Measurements from ENCODE around the gene IMPACT.

IMPACT gene

DNA sequence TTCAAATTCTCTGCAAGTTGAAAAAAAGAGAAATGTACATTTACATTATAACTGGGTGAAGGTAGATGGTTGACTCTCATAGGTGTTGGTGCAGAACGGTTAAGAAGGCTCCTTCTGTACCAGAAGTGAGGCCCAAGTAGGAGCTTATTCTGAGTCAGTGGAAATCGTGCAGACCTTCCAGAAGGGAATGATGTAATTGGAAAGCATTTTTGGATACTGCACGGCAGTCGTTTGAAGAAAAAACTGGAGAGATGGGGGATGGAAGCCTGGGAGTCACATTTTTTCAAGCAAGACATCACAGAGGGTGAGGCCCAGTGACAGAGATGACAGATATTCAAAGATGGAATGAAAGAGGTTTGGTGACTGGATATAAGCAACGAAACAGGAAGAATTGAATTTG lies 73.3 kb downstream of the IMPACT start:
- no peak overlapping the region for H2BK5ac ChIP-seq (ENCODE audit: low read depth, low read length, poor library complexity)
- H3K79me1 ChIP-seq (ENCODE audit: low read length): no peaks in the 10 kb centered on the region
- H2AFZ ChIP-seq (ENCODE audit: insufficient read depth, low read length, poor library complexity): no peak overlapping the region
- no peaks in the 10 kb centered on the region for H3K36me3 ChIP-seq (ENCODE audit: control insufficient read depth in 1 of 2, insufficient read depth in 2 of 2, low read length in 2 of 2)
- H3K27ac ChIP-seq (ENCODE audit: low read depth, low read length): no peak overlapping the region
- no peak overlapping the region for H3K4ac ChIP-seq (ENCODE audit: low read depth, low read length)
- no peak overlapping the region for H2BK120ac ChIP-seq (ENCODE audit: insufficient read depth, low read length, poor library complexity)
- H4K91ac ChIP-seq (ENCODE audit: low read depth, low read length): no peak overlapping the region
- peak; percentile 54 to 78 for DNase-seq
- H3K4me1 ChIP-seq (ENCODE audit: control insufficient read depth in 1 of 2, insufficient read depth in 2 of 2, low read length in 2 of 2): peaks cover 0 to 2% of the 10 kb centered on the region in 2 experiments
- no peak overlapping the region for H3K23ac ChIP-seq (ENCODE audit: low read length)
- H3K9ac ChIP-seq (ENCODE audit: low read length): no peak overlapping the region
- no peak overlapping the region for H3K14ac ChIP-seq (ENCODE audit: low read length)
- no CpG with 5 or more reads among the region's 5 CpGs for WGBS (ENCODE audit: extremely low coverage, insufficient coverage, insufficient read length)
- H3K18ac ChIP-seq (ENCODE audit: low read length): no peak overlapping the region
- H2AK5ac ChIP-seq (ENCODE audit: low read length): no peak overlapping the region
- no peak overlapping the region for H2BK12ac ChIP-seq (ENCODE audit: low read length)
- no peak overlapping the region for H4K12ac ChIP-seq (ENCODE audit: low read depth, low read length)
- no peaks in the 10 kb centered on the region for H3K27me3 ChIP-seq (ENCODE audit: insufficient read depth, low read length)
- H3K79me2 ChIP-seq (ENCODE audit: control insufficient read depth, insufficient read depth, low read length, poor library complexity): no peaks in the 10 kb centered on the region
- H3K4me2 ChIP-seq (ENCODE audit: low read length): no peak overlapping the region
- H4K8ac ChIP-seq (ENCODE audit: low read depth, low read length): no peak overlapping the region
- no peaks in the 10 kb centered on the region for H3K9me3 ChIP-seq (ENCODE audit: insufficient read depth, low read depth, low read length)
- H3K4me3 ChIP-seq (ENCODE audit: low read depth, low read length): no peak overlapping the region

GRCh38 chr18:24500217-24500616 lies 73.7 kb downstream of the IMPACT start:
- no peak overlapping the region for H2BK5ac ChIP-seq (ENCODE audit: low read depth, low read length, poor library complexity)
- no peaks in the 10 kb centered on the region for H3K79me2 ChIP-seq (ENCODE audit: control insufficient read depth, insufficient read depth, low read length, poor library complexity)
- WGBS (ENCODE audit: extremely low coverage, insufficient coverage, insufficient read length): no CpG with 5 or more reads among the region's 2 CpGs
- no peak overlapping the region for H3K14ac ChIP-seq (ENCODE audit: low read length)
- no peaks in the 10 kb centered on the region for H3K36me3 ChIP-seq (ENCODE audit: control insufficient read depth in 1 of 2, insufficient read depth in 2 of 2, low read length in 2 of 2)
- no peak overlapping the region for H3K4me3 ChIP-seq (ENCODE audit: low read depth, low read length)
- no peak overlapping the region for H3K23ac ChIP-seq (ENCODE audit: low read length)
- no peak overlapping the region for H3K4me2 ChIP-seq (ENCODE audit: low read length)
- no peak overlapping the region for H2AK5ac ChIP-seq (ENCODE audit: low read length)
- no peak overlapping the region for H2BK12ac ChIP-seq (ENCODE audit: low read length)
- no peak overlapping the region for H3K9ac ChIP-seq (ENCODE audit: low read length)
- H2AFZ ChIP-seq (ENCODE audit: insufficient read depth, low read length, poor library complexity): no peak overlapping the region
- no peaks in the 10 kb centered on the region for H3K27me3 ChIP-seq (ENCODE audit: insufficient read depth, low read length)
- DNase-seq: peak in 1 of 2 donors; percentile 52
- no peak overlapping the region for H4K8ac ChIP-seq (ENCODE audit: low read depth, low read length)
- H3K4me1 ChIP-seq (ENCODE audit: control insufficient read depth in 1 of 2, insufficient read depth in 2 of 2, low read length in 2 of 2): peaks cover 0 to 2% of the 10 kb centered on the region in 2 experiments
- no peaks in the 10 kb centered on the region for H3K79me1 ChIP-seq (ENCODE audit: low read length)
- H3K9me3 ChIP-seq (ENCODE audit: insufficient read depth, low read depth, low read length): no peaks in the 10 kb centered on the region
- H2BK120ac ChIP-seq (ENCODE audit: insufficient read depth, low read length, poor library complexity): no peak overlapping the region
- H4K91ac ChIP-seq (ENCODE audit: low read depth, low read length): no peak overlapping the region
- no peak overlapping the region for H3K4ac ChIP-seq (ENCODE audit: low read depth, low read length)
- no peak overlapping the region for H3K27ac ChIP-seq (ENCODE audit: low read depth, low read length)
- H3K18ac ChIP-seq (ENCODE audit: low read length): no peak overlapping the region
- H4K12ac ChIP-seq (ENCODE audit: low read depth, low read length): no peak overlapping the region

DNA sequence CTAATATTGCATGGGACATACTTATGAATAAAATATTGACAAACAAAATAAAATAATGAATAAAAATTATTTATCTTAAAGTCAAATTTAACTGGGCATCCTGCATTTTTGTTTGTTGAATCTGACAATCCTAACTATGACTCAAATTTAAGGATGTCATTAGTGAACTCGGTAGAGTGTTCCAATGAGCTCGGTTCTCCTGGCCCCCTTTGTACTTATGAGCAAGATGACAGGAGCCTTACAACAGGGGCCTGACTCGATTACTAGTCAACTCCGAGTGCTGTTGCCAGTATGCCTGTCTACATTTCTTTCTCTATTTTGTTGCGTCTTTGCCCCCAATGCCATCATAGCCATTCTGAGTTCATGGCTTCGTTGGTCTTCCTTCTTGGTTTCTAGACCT lies 74.3 kb downstream of the IMPACT start:
- H2BK12ac ChIP-seq (ENCODE audit: low read length): no peak overlapping the region
- no peak overlapping the region for H3K9ac ChIP-seq (ENCODE audit: low read length)
- no peaks in the 10 kb centered on the region for H3K79me1 ChIP-seq (ENCODE audit: low read length)
- peaks cover 0 to 2% of the 10 kb centered on the region in 2 experiments for H3K4me1 ChIP-seq (ENCODE audit: control insufficient read depth in 1 of 2, insufficient read depth in 2 of 2, low read length in 2 of 2)
- H4K91ac ChIP-seq (ENCODE audit: low read depth, low read length): no peak overlapping the region
- no peak overlapping the region for H4K12ac ChIP-seq (ENCODE audit: low read depth, low read length)
- H3K4me3 ChIP-seq (ENCODE audit: low read depth, low read length): no peak overlapping the region
- no peak overlapping the region for H3K23ac ChIP-seq (ENCODE audit: low read length)
- H4K8ac ChIP-seq (ENCODE audit: low read depth, low read length): no peak overlapping the region
- H3K27me3 ChIP-seq (ENCODE audit: insufficient read depth, low read length): no peaks in the 10 kb centered on the region
- H3K4ac ChIP-seq (ENCODE audit: low read depth, low read length): no peak overlapping the region
- no peak overlapping the region for H3K18ac ChIP-seq (ENCODE audit: low read length)
- H3K9me3 ChIP-seq (ENCODE audit: insufficient read depth, low read depth, low read length): no peaks in the 10 kb centered on the region
- no peak overlapping the region for H2BK5ac ChIP-seq (ENCODE audit: low read depth, low read length, poor library complexity)
- no peak overlapping the region for H2AFZ ChIP-seq (ENCODE audit: insufficient read depth, low read length, poor library complexity)
- WGBS (ENCODE audit: extremely low coverage, insufficient coverage, insufficient read length): no CpG with 5 or more reads among the region's 6 CpGs
- H3K79me2 ChIP-seq (ENCODE audit: control insufficient read depth, insufficient read depth, low read length, poor library complexity): no peaks in the 10 kb centered on the region
- H3K36me3 ChIP-seq (ENCODE audit: control insufficient read depth in 1 of 2, insufficient read depth in 2 of 2, low read length in 2 of 2): no peaks in the 10 kb centered on the region
- no peak overlapping the region for H3K27ac ChIP-seq (ENCODE audit: low read depth, low read length)
- DNase-seq: no peak
- no peak overlapping the region for H3K14ac ChIP-seq (ENCODE audit: low read length)
- H2AK5ac ChIP-seq (ENCODE audit: low read length): no peak overlapping the region
- no peak overlapping the region for H2BK120ac ChIP-seq (ENCODE audit: insufficient read depth, low read length, poor library complexity)
- H3K4me2 ChIP-seq (ENCODE audit: low read length): no peak overlapping the region

GRCh38 chr18:24502667-24503523 lies 76.4 kb downstream of the IMPACT start:
- Histone ChIP-seq H3K4me1 (ENCODE audit: control insufficient read depth in 1 of 2, insufficient read depth in 2 of 2, low read length in 2 of 2) (peaks cover 0 to 2% of the 10 kb centered on the region in 2 experiments), H2AFZ (ENCODE audit: insufficient read depth, low read length, poor library complexity) (no peak overlapping the region), H3K79me2 (ENCODE audit: control insufficient read depth, insufficient read depth, low read length, poor library complexity) (no peaks in the 10 kb centered on the region), H3K79me1 (ENCODE audit: low read length) (no peaks in the 10 kb centered on the region), H3K4me2 (ENCODE audit: low read length) (no peak overlapping the region), H3K4ac (ENCODE audit: low read depth, low read length) (no peak overlapping the region), H2BK120ac (ENCODE audit: insufficient read depth, low read length, poor library complexity) (no peak overlapping the region), H3K14ac (ENCODE audit: low read length) (no peak overlapping the region), H2BK5ac (ENCODE audit: low read depth, low read length, poor library complexity) (no peak overlapping the region), H3K27me3 (ENCODE audit: insufficient read depth, low read length) (no peaks in the 10 kb centered on the region), H3K36me3 (ENCODE audit: control insufficient read depth in 1 of 2, insufficient read depth in 2 of 2, low read length in 2 of 2) (no peaks in the 10 kb centered on the region), H3K18ac (ENCODE audit: low read length) (no peak overlapping the region), H4K91ac (ENCODE audit: low read depth, low read length) (no peak overlapping the region), H4K12ac (ENCODE audit: low read depth, low read length) (no peak overlapping the region), H3K27ac (ENCODE audit: low read depth, low read length) (no peak overlapping the region), H3K23ac (ENCODE audit: low read length) (no peak overlapping the region), H3K9ac (ENCODE audit: low read length) (no peak overlapping the region), H3K4me3 (ENCODE audit: low read depth, low read length) (no peak overlapping the region), H2AK5ac (ENCODE audit: low read length) (no peak overlapping the region), H3K9me3 (ENCODE audit: insufficient read depth, low read depth, low read length) (no peaks in the 10 kb centered on the region), H4K8ac (ENCODE audit: low read depth, low read length) (no peak overlapping the region), H2BK12ac (ENCODE audit: low read length) (no peak overlapping the region)
- DNase-seq: peak in 1 of 2 donors; percentile 38
- WGBS (ENCODE audit: extremely low coverage, insufficient coverage, insufficient read length): no CpG with 5 or more reads among the region's 7 CpGs

Data from trophoblast cell (in vitro differentiated cells and primary cell).